ENCODE measurements around the gene MICAL3.

DNA sequence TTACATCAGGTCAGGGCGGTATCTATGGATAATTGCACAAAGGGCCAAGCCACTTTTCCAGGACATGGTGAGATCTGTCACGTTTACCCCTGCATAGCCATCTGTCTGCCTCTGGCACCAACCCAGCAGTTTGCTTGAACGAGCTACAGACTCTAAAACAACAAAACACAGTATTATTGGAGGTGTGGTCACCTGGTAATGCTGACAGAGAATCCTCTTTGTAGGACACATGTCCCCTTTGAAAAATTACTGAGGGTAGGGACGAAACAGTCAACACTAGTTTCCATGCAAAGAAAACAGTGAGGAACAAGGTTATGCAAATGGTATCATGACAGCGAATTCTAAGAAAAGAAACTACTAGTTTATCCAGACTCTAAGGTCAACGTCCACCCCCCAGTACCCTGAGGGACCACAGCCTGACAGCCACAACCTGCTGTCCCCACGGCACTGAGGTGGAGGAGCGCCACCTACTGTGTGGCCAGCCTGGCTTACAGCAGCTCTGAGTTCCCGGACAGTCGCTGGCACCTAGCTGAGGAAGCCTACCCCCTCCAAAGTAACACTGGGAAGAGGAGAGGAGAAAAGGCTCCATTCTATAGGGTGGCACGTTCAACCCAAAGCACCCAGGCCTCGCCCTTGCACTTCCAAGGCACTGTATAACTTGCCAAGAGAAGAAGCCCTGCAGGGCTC is 132.7 kb downstream of the MICAL3 start:
- TF ChIP-seq, protein P1, sequence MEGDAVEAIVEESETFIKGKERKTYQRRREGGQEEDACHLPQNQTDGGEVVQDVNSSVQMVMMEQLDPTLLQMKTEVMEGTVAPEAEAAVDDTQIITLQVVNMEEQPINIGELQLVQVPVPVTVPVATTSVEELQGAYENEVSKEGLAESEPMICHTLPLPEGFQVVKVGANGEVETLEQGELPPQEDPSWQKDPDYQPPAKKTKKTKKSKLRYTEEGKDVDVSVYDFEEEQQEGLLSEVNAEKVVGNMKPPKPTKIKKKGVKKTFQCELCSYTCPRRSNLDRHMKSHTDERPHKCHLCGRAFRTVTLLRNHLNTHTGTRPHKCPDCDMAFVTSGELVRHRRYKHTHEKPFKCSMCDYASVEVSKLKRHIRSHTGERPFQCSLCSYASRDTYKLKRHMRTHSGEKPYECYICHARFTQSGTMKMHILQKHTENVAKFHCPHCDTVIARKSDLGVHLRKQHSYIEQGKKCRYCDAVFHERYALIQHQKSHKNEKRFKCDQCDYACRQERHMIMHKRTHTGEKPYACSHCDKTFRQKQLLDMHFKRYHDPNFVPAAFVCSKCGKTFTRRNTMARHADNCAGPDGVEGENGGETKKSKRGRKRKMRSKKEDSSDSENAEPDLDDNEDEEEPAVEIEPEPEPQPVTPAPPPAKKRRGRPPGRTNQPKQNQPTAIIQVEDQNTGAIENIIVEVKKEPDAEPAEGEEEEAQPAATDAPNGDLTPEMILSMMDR (conservative IDR thresholded peaks at IDR 0.05; ENCODE audit: low read depth, low read length) = peak; percentile 45; the same call in 1 of the 2 replicates
- no peak for TF ChIP-seq EZH2phosphoT487 (IDR thresholded peaks at IDR 0.05; ENCODE audit: borderline replicate concordance, low read length)
